ENCODE measurements around the gene AMELX. TPM values are rescaled to one million over a fixed set of nuclear protein-coding genes. Genes with fewer than 3 reads are reported as not detected.
A peak's percentile ranks its signal among the peaks of the same experiment; 100 is the strongest.

AMELX gene
- polyA plus RNA-seq, 5 donors = 0.27 to 0.30 (median 0.29) TPM; not detected in 2

DNA sequence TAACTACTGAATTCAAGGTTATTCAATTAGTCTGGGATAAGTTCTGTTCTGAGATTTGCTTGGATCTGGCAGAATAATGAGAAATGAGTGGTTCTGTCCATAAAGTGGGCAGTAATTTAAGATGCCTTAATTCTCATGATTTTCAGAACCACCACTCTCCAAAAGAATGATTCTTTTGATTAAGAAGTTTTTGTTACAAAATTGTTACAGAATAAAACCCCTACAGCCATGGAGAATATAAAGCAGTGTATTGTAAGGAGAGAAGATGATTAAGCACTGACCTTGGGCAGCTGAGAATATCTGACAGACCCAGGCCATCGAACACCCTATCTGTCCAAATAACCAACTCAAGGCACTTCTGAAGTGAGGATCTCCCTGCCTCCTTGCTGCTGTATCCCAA lies 12.4 kb downstream of the AMELX start:
- DNase-seq = no peak

DNA sequence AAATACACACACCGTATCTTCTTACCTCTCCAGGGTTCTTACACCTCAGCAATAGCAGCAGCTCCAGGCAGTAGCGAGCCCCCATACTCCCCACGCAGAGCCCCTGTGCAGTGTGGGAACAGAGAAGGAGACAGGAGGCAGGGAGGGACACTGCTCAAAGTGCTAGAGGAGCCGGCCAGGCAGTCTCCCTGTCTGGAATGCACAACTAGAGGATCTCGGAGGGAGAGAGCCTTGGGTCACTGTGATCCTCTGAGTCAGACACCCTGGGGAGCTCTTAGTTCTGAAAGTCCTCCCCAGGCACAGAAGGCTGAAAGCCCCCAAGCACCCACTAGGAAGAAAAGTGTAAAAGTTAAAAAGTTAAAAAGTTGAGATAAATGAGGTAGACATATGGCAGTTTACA lies 16.0 kb downstream of the AMELX start:
- DNase-seq = no peak

GRCh38 chrX:11311706-11312105 lies 18.5 kb downstream of the AMELX start:
- peak; percentile 61 to 71 for DNase-seq

GRCh38 chrX:11319806-11320520 lies 26.8 kb downstream of the AMELX start:
- DNase-seq = peak in 1 of 2 donors; percentile 35

DNA sequence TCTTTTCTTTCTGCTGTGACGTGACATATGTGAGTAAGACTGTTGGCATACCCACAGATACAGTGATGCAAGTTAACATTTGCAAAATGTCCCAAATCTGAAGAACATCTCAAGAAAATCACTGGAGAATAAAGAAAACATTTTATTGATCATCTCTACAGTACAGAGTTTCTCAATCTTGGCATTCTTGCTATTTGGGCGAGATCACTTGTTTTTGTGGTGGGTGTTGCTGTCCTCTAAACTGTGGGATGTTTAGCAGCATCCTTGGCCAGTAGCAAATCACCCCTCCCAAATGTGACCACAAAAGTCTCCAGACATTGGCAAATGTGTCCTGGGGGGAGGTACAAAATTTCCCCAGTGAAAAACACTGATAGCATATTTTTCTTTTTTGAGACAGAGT lies 28.8 kb downstream of the AMELX start:
- no peak for DNase-seq

GRCh38 chrX:11328134-11328533 lies 34.9 kb downstream of the AMELX start:
- DNase-seq = no peak

- DNase-seq = no peak
Observed at GRCh38 chrX:11329021-11329420, 35.8 kb downstream of the AMELX start.

- no peak for DNase-seq
Observed at GRCh38 chrX:11331788-11332187, 38.6 kb downstream of the AMELX start.

- DNase-seq = no peak
Observed at GRCh38 chrX:11334165-11334564, 41.0 kb downstream of the AMELX start.

DNA sequence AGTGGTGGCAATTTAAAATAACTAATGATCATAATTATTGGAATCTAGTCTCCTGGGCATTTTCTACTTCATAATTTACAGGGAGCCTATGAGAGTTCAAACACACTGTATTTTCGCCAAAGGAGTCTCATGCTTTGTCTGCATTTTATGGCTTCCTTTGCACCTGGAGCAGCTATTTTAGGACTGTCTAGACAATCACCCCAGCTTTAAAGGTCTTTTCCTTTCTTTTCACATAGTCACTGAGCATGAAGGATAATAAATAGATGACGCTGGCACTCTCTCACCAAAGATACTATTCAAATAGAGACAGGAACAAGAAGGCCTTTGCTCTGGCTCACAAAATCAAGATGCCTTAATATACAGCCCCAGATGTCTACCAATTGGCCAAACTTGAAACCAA lies 43.0 kb downstream of the AMELX start:
- no peak for DNase-seq

GRCh38 chrX:11337292-11338009 lies 44.2 kb downstream of the AMELX start:
- DNase-seq = no peak

DNA sequence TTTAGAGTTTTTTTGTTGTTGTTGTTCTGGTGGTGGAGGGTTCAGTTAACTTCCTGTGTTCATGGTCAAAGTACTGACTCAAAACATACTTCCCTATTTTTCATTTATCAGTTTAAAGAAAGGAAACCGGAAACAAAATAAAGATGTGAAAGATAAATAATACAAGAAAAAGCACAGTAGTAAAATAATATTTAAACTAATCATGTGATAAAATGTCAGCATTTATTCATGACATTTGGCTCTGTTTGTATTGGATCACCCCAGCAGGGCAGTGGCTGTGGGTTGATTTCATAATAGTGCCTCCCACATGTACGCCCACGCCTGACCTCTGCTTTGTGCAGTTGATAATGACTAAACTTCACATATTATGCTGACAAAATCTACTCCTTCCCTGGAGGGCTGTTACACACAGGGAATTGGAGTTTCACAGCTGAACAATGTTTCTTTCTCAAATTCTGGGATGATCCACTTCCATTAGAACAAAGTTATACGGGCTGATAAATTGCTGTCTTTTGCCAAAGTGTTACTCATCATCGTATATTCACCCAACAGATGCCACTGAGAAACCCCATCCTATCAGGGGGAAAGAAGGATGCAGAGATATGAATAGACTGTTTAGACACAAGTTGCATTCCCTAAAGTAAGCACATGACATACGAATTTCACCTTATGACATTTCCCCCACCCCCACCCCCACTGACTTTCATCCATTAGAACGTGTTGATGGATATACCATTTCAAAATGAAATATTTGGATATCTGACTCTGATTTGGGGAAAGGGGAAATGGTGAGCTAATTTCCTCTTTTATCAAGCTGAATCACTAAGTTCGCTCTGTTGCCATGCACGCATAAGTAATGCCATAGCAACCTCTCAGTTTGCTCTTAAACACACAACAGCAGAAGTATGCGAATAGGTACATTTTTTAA lies 48.3 kb downstream of the AMELX start:
- peak in 1 of 2 donors; percentile 29 for DNase-seq

DNA sequence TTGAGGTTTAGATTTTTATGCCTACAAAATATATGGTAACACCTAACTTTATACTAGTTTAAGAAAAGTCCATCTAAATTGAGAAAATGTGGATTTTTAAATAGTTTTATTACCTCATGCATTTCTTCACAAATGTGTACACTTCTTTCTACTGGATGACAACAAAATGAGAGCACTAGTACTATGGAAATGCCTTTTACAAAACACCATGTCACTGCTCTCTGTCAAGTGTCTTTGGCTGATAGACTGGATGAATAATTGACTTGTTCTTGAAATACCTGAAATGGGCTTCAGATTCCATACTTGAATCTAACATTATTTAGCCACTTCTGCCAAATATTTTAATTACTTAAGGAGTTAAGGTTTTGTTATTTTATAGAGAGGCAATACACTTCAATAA lies 49.5 kb downstream of the AMELX start:
- no peak for DNase-seq

DNA sequence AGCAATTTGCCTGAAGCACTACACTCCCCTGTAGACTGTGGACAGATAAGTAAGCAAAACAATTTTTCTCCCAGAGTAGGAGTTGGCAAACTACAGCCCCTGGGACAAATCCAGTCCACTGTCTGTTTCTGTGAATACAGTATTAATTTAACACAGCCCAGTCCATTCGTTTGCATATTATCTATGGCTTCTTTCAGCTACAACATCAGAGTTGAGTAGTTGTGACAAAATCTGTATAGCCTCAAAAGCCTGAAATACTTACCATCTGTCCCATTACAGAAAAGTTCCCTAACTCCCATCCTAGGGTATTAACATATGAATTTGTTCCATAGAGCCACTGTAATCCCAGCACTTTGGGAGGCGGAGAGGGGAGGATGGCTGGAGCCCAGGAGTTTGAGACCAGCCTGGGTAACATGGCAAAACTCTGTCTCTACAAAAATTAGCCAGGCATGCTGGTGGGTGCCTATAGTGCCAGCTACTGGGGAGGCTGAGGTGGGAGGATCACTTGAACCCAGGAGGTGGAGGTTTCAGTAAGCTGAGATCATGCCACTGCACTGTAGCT lies 53.0 kb downstream of the AMELX start:
- no peak for DNase-seq

DNA sequence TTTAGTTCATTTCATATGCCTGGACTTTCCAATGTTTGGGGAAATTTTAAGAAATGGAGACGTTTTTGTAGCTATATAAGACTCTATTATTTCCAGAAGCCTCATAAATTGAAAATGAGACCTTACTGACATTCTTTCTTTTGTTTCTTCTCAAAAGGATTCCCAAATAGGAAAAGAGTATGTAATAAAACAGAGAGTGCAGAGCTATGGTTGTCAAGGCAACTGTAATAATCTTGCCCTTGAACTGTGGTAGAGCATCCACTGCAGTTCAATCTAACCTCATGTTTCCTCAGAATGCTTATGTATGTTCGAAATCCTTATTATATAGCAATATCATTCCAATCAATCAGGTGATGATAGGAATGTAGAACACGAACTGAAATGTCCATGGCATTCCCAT lies 54.1 kb downstream of the AMELX start:
- no peak for DNase-seq

DNA sequence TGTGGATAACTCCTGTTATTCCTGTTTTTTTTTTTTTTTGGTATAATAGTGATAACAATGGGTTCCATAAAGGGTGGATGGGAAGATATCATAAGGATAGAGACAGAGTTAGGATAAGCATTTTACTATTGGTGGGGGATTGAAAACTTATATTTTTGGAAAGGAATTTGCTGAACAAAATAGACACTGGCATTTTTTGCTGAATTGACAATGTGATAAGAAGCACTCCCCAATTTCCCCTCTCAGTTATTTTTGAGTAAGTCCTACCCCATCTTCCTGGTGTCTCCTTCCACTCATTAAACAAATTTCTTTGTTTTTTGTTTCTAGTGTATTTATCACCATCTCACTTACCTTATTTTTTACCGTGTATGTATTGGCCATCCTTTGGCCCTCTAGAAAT lies 55.8 kb downstream of the AMELX start:
- DNase-seq = no peak

DNA sequence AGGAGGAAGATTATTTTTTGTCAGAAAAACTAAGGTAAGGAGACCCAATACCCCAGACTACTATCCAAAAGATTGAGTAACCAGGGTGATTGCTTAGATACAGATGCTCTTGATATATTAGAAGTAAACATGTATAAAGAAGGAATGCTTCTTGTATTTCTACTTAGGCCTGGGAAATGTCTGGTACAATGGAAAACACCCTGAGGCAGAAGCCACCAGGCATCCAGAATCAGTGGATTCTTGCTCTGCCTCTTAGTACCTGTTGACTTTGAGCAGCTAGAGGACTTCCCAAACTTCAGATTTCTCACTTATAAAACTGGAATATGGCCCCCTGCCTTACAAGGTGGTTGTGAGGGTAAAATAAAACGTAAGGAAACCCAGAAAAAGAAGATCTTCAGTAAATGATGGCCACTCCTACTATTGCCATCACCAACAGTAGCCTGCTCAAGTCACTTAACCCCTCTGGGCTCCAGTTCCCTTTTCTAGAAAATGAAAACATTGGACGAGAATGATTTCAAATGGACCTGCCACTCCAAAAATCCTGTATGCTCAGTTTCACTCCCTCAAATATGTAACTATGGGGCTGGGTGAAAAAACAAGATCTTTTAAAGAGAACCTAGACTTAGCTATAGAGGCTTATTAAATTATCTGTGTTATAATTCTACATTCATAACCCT lies 56.6 kb downstream of the AMELX start:
- no peak for DNase-seq

All from right lung (tissue), 5 donors.